Prostate gland (tissue), 2 donors: ENCODE data around the gene GRIA4.

Source experiments
- POLR2A ChIP-seq: fragments of 450-650 bp; IDR thresholded peaks from one replicate; pipeline ENCODE4 v1.6.1; 2016; ENCODE audit warnings: antibody characterized with exemption, mild to moderate bottlenecking
- TF ChIP-seq, protein P1 (sequence below), 4 experiments: fragments of 200-600 bp in 2 of 4; fragments of 450-650 bp in 2 of 4; sonication (generic) in 2 of 4; IDR thresholded peaks; 1 replicate in 3 of 4; 2 replicates in 1 of 4; pipeline ENCODE4 v1.5.1; 2016 to 2019; ENCODE audit warnings: antibody characterized with exemption in 4 of 4, mild to moderate bottlenecking in 2 of 4, moderate library complexity in 2 of 4

GRCh38 chr11:105915021-105915420 is 305.1 kb downstream of the GRIA4 start:
- TF ChIP-seq, protein P1, sequence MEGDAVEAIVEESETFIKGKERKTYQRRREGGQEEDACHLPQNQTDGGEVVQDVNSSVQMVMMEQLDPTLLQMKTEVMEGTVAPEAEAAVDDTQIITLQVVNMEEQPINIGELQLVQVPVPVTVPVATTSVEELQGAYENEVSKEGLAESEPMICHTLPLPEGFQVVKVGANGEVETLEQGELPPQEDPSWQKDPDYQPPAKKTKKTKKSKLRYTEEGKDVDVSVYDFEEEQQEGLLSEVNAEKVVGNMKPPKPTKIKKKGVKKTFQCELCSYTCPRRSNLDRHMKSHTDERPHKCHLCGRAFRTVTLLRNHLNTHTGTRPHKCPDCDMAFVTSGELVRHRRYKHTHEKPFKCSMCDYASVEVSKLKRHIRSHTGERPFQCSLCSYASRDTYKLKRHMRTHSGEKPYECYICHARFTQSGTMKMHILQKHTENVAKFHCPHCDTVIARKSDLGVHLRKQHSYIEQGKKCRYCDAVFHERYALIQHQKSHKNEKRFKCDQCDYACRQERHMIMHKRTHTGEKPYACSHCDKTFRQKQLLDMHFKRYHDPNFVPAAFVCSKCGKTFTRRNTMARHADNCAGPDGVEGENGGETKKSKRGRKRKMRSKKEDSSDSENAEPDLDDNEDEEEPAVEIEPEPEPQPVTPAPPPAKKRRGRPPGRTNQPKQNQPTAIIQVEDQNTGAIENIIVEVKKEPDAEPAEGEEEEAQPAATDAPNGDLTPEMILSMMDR (IDR thresholded peaks at IDR 0.05) = no peak
- TF ChIP-seq POLR2A = no peak
